Astrocyte (in vitro differentiated cells and primary cell): ENCODE measurements around the gene CDC45. TPM values are rescaled to one million over a fixed set of nuclear protein-coding genes. Genes with fewer than 3 reads are reported as not detected.
A peak's percentile ranks its signal among the peaks of the same experiment; 100 is the strongest.

ENCODE experiments used
- DNase-seq: peaks from one replicate; pipeline ENCODE4 v3.0.0-alpha.2; 2010; ENCODE audit warnings: low read depth
- FAIRE-seq: peaks from 2 replicates; lab custom pipeline; 2011; peaks lifted over from hg19 to GRCh38; lab: Jason Lieb, UNC
- H2AFZ ChIP-seq: 2 replicates; pipeline ENCODE4 v1.6.0; 2012; ENCODE audit warnings: low read depth, low read length, inconsistent platforms
- H3K27ac ChIP-seq: 2 replicates; pipeline ENCODE4 v1.5.1; 2011; ENCODE audit warnings: low read depth, low read length, inconsistent platforms
- H3K27me3 ChIP-seq: 2 replicates; pipeline ENCODE4 v1.6.0; 2011; ENCODE audit warnings: low read length, inconsistent platforms; ENCODE audit not compliant: insufficient read depth
- H3K36me3 ChIP-seq: 2 replicates; pipeline ENCODE4 v1.5.1; 2011; ENCODE audit warnings: low read length, inconsistent platforms; ENCODE audit not compliant: insufficient read depth
- H3K4me1 ChIP-seq: 2 replicates; pipeline ENCODE4 v1.5.1; 2011; ENCODE audit warnings: low read length, inconsistent platforms; ENCODE audit not compliant: insufficient read depth
- H3K4me2 ChIP-seq: 2 replicates; pipeline ENCODE4 v1.6.0; 2012; ENCODE audit warnings: low read length, inconsistent platforms
- H3K4me3 ChIP-seq: 2 replicates; pipeline ENCODE4 v1.5.1; 2011; ENCODE audit warnings: low read depth, mild to moderate bottlenecking, low read length, inconsistent platforms; ENCODE audit not compliant: insufficient read depth
- H3K79me2 ChIP-seq: 2 replicates; pipeline ENCODE4 v1.6.0; 2012; ENCODE audit warnings: mild to moderate bottlenecking, low read length, inconsistent platforms; ENCODE audit not compliant: insufficient read depth
- H3K9ac ChIP-seq: 2 replicates; pipeline ENCODE4 v1.6.0; 2012; ENCODE audit warnings: mild to moderate bottlenecking, low read length, inconsistent platforms
- H3K9me3 ChIP-seq: 2 replicates; pipeline ENCODE4 v1.5.1; 2012; ENCODE audit warnings: low read depth, mild to moderate bottlenecking, low read length, inconsistent platforms; ENCODE audit not compliant: insufficient read depth
- H4K20me1 ChIP-seq: 2 replicates; pipeline ENCODE4 v1.6.0; 2012; ENCODE audit warnings: low read length, inconsistent platforms; ENCODE audit not compliant: insufficient read depth
- H3K27ac Mint-ChIP-seq: one replicate; pipeline ENCODE4 v1.8.0; 2021; ENCODE audit warnings: mild to moderate bottlenecking, mixed read lengths; ENCODE audit not compliant: unreplicated experiment
- H3K27me3 Mint-ChIP-seq: one replicate; pipeline ENCODE4 v1.8.0; 2021; ENCODE audit warnings: low read depth, mixed read lengths; ENCODE audit not compliant: unreplicated experiment
- H3K36me3 Mint-ChIP-seq: one replicate; pipeline ENCODE4 v1.8.0; 2021; ENCODE audit warnings: low read depth, mixed read lengths; ENCODE audit not compliant: unreplicated experiment
- H3K4me1 Mint-ChIP-seq: one replicate; pipeline ENCODE4 v1.8.0; 2021; ENCODE audit warnings: low read depth, mixed read lengths; ENCODE audit not compliant: unreplicated experiment
- H3K4me3 Mint-ChIP-seq: one replicate; pipeline ENCODE4 v1.8.0; 2021; ENCODE audit warnings: mild to moderate bottlenecking, moderate library complexity, mixed read lengths; ENCODE audit not compliant: unreplicated experiment
- H3K9me3 Mint-ChIP-seq: one replicate; pipeline ENCODE4 v1.8.0; 2021; ENCODE audit warnings: mild to moderate bottlenecking, mixed read lengths; ENCODE audit not compliant: unreplicated experiment
- CTCF ChIP-seq: IDR thresholded peaks from 2 replicates; pipeline ENCODE4 v1.5.1; 2011; ENCODE audit warnings: low read depth, mild to moderate bottlenecking, inconsistent platforms, low read length, moderate library complexity; ENCODE audit not compliant: insufficient read depth
- EZH2 ChIP-seq: IDR thresholded peaks from 2 replicates; pipeline ENCODE4 v1.6.1; 2012; ENCODE audit warnings: mild to moderate bottlenecking, low read length, inconsistent platforms; ENCODE audit not compliant: insufficient read depth
- total RNA-seq: library from RNA; stranded (reverse); gene quantifications from 2 replicates; pipeline ENCODE4 v1.2.1, GENCODE V29; 2021

CDC45 gene
- total RNA-seq, 1 donor from 2014 or later = 2.1 TPM

- no peak for FAIRE-seq
- Histone ChIP-seq H2AFZ (no peak overlapping the region), H3K36me3 (peaks cover 18% of the 10 kb centered on the region), H3K9ac (no peak overlapping the region), H3K9me3 (no peaks in the 10 kb centered on the region), H3K79me2 (peaks cover 76% of the 10 kb centered on the region), H3K27ac (no peak overlapping the region), H3K4me3 (no peak overlapping the region), H3K4me2 (no peak overlapping the region), H3K27me3 (no peaks in the 10 kb centered on the region), H4K20me1 (peaks cover 64% of the 10 kb centered on the region), H3K4me1 (peaks cover 7% of the 10 kb centered on the region)
- no peak for DNase-seq
- Mint-ChIP-seq H3K27ac (no peak overlapping the region), H3K4me3 (no peak overlapping the region), H3K36me3 (peaks cover 11% of the 10 kb centered on the region), H3K4me1 (peaks cover 18% of the 10 kb centered on the region), H3K9me3 (no peaks in the 10 kb centered on the region), H3K27me3 (no peaks in the 10 kb centered on the region)
- TF ChIP-seq EZH2 = no peak
- no peak for TF ChIP-seq CTCF
These were observed 3.7 kb upstream of the CDC45 start for GRCh38 chr22:19476023-19476422.

- H3K9me3 ChIP-seq = no peaks in the 10 kb centered on the region
- H3K9ac ChIP-seq = peak overlapping the region; percentile 94
- FAIRE-seq (no peak), DNase-seq (no peak)
- peaks cover 11% of the 10 kb centered on the region for H3K36me3 Mint-ChIP-seq
- peaks cover 15% of the 10 kb centered on the region for H3K36me3 ChIP-seq
- peaks cover 7% of the 10 kb centered on the region for H3K4me1 ChIP-seq
- peak overlapping the region; percentile 92 for H3K4me3 ChIP-seq
- H4K20me1 ChIP-seq = peaks cover 55% of the 10 kb centered on the region
- H3K27ac ChIP-seq = no peak overlapping the region
- no peaks in the 10 kb centered on the region for H3K9me3 Mint-ChIP-seq
- TF ChIP-seq EZH2 = no peak
- peak; percentile 11 for TF ChIP-seq CTCF
- no peak overlapping the region for H3K27ac Mint-ChIP-seq
- peaks cover 18% of the 10 kb centered on the region for H3K4me1 Mint-ChIP-seq
- peak overlapping the region; percentile 90 for H3K4me2 ChIP-seq
- H3K79me2 ChIP-seq = peaks cover 71% of the 10 kb centered on the region
- no peaks in the 10 kb centered on the region for H3K27me3 Mint-ChIP-seq
- H2AFZ ChIP-seq = no peak overlapping the region
- H3K27me3 ChIP-seq = no peaks in the 10 kb centered on the region
- peak overlapping the region; percentile 92 for H3K4me3 Mint-ChIP-seq
These were observed 2.2 kb upstream of the CDC45 start for GRCh38 chr22:19477321-19478044.
